Stimulated activated CD4-positive, alpha-beta T cell treated with anti-CD3 and anti-CD28 coated beads, Interleukin-1b, Interleukin-23, amount 100 ng/mL, for 4 hours (primary cell): ENCODE measurements around the gene CHFR.
"Not testable (repeated sequence)": the region's sequence is repeated elsewhere in the genome, so short reads cannot be mapped to it uniquely, and the experiment has no call there.

Experiments
- DNase-seq, 2 donors: peaks; one replicate each; pipeline ENCODE4 v3.0.0-alpha.2; 2020; ENCODE audit warnings: low read depth in 2 of 2

The CHFR gene

DNA sequence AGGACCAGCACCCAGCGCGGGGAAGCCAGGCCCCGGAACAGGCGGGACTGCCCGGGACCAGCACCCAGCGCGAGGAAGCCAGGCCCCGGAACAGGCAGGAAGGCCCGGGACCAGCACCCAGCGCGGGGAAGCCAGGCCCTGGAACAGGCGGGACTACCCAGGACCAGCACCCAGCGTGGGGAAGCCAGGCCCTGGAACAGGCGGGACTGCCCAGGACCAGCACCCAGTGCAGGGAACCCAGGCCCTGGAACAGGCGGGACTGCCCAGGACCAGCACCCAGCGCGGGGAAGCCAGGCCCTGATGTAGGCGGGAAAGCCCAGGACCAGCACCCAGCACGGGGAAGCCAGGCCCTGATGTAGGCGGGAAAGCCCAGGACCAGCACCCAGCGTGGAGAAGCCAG lies 12.8 kb downstream of the CHFR start:
- not testable (repeated sequence) for DNase-seq

- DNase-seq = no peak
These were observed 13.2 kb downstream of the CHFR start for GRCh38 chr12:132874175-132874574.

- no peak for DNase-seq
These were observed 13.7 kb downstream of the CHFR start for GRCh38 chr12:132873724-132874123.

DNA sequence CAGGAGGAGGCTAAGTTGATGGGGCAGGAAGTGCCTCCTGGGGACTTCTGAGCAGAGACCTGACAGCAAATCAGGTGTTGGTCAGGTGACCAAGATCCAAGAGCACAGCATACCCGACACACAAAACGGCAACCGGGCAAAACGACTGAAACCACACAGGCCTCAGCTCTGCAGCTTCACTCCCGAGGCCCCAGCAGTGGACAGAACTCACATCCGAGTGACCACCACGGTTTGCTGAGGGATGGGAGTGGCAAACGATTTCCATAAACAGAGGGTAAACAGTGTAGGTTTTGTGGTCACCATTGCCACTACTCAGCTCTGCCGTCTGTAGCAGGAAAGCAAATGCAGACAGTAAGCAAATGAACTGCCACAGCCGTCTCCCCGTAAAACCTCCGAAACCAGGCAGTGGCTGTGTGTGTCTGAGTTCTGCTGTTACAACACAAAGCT lies 14.4 kb downstream of the CHFR start:
- DNase-seq = no peak

GRCh38 chr12:132872073-132872855 lies 15.1 kb downstream of the CHFR start:
- no peak for DNase-seq

- no peak for DNase-seq
These were observed 17.9 kb downstream of the CHFR start for GRCh38 chr12:132869551-132869950.

DNA sequence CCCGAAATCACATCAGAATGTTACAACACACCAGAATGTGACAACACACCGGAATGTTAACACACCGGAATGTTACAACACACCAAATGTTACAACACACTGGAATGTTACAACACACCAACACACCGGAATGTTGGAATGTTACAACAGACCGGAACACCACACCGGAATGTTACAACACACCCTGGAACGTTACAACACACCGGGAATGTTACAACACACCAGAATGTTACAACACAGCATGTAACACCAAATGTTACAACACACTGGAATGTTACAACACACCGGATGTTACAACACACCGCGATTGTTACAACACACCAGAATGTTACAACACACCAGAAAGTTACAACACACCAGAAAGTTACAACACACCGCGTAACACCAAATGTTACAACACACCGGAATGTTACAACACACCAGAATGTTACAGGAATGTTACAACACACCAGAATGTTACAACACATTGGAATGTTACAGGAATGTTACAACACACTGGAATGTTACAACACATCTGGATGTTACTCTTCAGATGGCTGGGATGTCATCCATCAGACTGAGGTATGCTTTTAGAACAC lies 21.1 kb downstream of the CHFR start:
- DNase-seq = no peak

GRCh38 chr12:132861558-132861957 lies 25.8 kb downstream of the CHFR start:
- no peak for DNase-seq

DNA sequence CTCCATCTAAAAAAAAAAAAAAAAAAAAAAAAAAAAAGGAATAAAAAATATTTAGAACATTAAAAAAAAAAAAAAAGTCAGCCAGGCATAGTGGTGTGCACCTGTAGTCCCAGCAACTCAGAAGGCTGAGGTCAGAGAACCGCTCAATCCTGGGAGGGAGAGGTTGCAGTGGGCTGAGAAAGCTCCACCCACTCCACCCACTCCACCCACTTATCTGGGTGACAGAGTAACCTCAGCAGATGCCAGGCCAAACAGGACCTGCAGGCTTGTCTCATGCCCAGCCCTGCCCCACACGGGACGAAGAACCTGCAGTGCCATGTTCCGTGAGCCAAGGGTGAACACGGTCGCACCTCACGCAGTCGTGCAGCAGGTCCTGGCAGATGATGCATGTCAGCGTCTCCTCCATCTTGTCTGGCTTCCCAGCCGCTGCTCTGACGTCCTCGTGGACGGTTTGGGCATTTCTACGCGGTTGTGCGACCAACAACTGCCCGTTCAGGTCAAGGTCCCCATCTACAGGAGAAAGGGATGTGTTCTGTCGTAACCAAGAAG lies 28.6 kb downstream of the CHFR start:
- DNase-seq = no peak

GRCh38 chr12:132857019-132857418 lies 30.4 kb downstream of the CHFR start:
- DNase-seq = not testable (repeated sequence)

DNA sequence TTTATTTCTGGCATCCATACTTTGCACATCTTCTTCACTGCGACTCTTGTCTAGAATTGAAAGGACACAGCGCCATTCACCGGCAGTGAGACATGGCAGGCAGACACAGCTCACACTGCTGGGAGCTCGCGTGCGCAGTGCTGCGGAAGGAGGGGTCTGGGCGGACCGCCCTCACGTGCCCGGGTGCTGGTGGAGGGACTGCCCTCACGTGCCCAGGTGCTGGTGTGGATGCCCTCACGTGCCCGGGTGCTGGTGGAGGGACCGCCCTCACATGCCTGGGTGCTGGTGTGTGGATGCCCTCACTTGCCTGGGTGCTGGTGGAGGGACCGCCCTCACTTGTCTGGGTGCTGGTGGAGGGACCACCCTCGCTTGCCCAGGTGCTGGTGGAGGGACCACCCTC lies 30.8 kb downstream of the CHFR start:
- DNase-seq = no peak

DNA sequence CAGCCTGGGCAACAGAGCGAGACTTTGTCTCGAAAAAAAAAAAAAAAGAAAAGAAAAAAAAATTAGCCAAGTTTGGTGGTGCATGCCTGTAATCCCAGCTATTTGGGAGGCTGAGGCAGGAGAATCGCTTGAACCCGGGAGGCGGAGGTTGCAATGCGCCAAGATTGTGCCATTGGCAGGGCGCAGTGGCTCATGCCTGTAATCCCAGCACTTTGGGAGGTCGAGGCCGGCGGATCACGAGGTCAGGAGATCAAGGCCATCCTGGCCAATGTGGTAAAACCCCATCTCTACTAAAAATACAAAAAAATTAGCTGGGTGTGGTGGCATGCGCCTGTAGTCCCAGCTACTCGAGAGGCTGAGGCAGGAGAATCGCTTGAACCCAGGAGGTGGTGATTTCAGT lies 32.2 kb downstream of the CHFR start:
- not testable (repeated sequence) for DNase-seq

GRCh38 chr12:132853285-132854092 lies 33.9 kb downstream of the CHFR start:
- DNase-seq = no peak

DNA sequence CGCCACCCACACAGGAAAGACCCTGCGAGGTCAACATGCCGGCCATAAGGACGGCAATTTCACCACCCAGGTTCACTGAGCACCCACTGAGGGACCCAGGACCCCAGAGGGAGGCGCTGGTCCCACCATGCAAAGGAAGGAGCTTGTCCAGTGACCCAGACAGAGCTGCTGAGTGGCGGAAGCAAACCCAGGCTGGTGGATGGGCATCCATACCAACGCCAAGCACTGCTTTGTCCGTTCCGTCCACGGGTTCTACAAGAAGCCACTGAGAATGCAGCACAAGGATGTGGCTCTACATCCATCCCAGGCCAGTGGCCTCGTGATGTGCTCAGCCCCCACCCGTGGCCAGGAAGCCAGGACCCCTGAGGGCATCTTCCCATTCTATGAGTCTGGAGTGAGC lies 34.9 kb downstream of the CHFR start:
- no peak for DNase-seq

DNA sequence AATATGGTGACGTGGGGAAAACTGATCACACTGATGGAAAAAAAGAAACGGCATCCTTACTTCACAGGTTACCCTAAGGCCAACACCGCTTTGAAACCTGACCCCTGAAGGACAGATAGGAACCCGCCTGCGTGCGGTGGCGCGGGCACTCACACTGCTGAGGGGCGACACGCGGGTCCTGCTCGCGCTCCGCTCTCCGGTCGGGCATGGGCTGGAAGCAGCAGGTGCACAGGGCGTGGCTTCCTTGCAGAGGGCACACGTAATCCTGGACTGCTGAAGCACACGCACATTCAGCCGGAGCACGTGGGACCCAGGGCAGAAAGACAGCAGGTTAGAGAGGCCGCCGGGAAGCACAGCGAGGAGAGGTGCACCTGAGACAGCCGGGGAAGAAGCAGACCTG lies 35.9 kb downstream of the CHFR start:
- DNase-seq = no peak

- DNase-seq = no peak
These were observed 37.1 kb downstream of the CHFR start for GRCh38 chr12:132850291-132850690.

DNA sequence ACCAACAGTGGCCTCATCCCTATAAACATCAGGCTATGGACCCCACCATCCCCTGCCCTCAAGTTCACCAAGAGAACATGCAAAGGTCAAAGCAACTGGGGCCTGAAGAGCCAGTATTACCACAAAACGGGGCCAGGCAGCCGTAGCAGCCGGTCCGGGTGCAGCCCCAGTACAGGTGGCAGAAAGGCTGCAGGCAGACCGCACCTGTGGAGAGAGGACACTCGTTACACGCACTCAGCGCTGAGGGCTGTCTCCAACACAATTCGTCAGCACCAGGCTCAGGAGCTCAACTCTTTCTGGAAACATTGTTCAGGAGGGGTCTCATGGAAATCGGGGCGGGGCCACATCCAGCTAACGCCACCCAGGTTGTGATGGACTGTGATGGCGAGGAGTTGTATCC lies 38.9 kb downstream of the CHFR start:
- no peak for DNase-seq

DNA sequence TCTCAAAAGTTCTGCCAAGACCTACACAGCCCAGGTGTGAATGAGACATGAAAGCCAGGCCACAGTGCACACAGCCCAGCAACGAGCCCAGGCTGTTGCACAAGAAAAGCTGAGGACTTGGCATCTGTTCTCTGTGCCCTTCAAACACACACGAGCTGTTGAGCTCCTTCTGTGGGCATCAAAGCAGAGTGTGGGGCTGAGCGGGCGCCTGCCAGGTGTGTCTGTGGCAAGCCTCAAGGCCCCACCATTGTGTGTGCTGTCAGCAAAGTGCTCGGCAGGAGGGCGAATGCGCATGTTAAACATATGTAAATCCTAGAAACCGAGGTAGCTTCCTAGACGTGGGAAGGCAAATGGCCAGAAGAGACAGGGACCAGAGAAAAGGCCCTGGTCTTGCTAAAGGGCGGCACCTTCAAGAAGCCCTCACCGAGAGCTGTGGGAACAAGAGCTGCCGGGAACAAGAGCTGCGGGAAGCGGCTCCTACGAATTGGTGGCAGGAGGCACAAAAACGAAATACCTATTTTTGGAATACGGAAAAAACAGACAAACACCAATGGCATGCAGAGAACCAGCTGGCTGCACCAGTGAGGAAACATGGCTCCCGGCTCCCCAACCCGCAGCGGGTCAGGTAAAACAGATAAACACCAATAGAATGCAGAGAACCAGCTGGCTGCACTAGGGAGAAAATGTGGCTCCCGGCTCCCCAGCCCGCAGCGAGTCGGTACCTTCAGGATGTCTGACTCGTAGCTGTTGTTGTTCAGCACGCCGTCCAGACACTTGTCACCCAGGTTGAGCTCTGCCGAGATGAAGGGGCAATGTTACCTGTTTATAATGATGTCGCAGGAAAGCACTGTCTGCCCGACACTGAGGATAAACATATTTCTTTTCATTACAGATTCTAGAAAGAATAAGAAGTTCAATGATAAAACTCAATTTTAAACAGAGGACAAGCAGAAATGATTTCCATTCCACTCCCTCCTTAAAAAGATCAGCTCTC lies 39.7 kb downstream of the CHFR start:
- no peak for DNase-seq

DNA sequence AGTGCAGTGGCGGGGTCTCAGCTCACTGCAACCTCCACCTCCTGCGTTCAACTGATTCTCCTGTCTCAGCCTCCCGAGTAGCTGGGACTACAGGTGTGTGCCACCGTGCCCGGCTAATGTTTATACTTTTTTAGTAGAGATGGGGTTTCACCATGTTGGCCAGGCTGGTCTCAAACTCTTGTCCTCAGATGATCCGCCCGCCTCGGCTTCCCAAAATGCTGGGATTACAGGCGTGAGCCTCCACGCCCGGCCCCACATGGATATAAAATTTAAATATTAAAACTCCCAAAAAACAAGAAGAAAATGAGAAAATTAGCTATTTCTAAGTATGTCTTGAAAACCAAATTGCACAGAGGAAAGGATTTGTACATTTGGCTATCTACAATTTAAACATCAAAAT lies 42.7 kb downstream of the CHFR start:
- not testable (repeated sequence) for DNase-seq

GRCh38 chr12:132842449-132843045 lies 44.9 kb downstream of the CHFR start:
- no peak for DNase-seq

DNA sequence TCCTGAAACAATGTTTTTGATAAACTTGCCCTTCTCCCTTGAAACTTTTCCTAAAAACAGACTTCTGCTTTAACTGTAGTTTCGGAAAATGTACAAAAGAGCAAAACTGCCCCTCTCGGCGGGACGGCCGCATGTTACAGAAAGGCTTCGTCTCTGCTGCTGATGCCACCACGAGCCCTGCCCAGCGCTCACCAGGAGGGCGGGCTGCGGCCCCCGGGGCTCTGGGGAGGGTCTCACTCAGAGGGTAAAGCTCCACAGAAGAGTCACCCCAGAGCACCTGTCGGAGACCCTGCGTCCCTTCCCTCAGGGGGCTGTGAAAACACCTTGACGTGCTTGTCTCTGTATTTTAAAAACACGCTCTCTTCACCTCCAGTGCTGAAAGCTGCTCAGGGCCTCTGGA lies 46.3 kb downstream of the CHFR start:
- no peak for DNase-seq
